HL-60 (cell line): ENCODE results near the gene CYB5A.

ENCODE experiments used
- CTCF ChIP-seq: IDR thresholded peaks from one replicate; pipeline ENCODE4 v1.5.1; 2011; ENCODE audit warnings: low read length, control low read depth, inconsistent platforms; ENCODE audit not compliant: insufficient read depth
- GABPA ChIP-seq: IDR thresholded peaks from 2 replicates; pipeline ENCODE4 v1.6.1; 2012; ENCODE audit warnings: low read depth
- POLR2AphosphoS5 ChIP-seq: IDR thresholded peaks from 2 replicates; pipeline ENCODE4 v1.6.1; 2012; ENCODE audit warnings: low read depth

GRCh38 chr18:74268175-74268574 lies 23.6 kb downstream of the CYB5A start:
- TF ChIP-seq CTCF (no peak), POLR2AphosphoS5 (no peak), GABPA (no peak)
